Endothelial cell of umbilical vein (primary cell): ENCODE data around the gene TRIM37. TPM values are rescaled to one million over a fixed set of nuclear protein-coding genes. Genes with fewer than 3 reads are reported as not detected.

Experiments used
- BruUV-seq: library from RNA; stranded (reverse); fragments of 400-500 nt; replicated peaks from 2 replicates; lab custom pipeline; 2021; lab: Mats Ljungman, UMichigan
- CTCF ChIA-PET: fragments of 300-600, 350-600 bp; sonication (Branson Sonifier 250); formaldehyde crosslinking; loops from one replicate; lab custom pipeline; 2021; ENCODE audit warnings: antibody characterized with exemption, inconsistent platforms; lab: Charles Lee
- POLR2A ChIA-PET: fragments of 300-600, 350-600 bp; sonication (Branson Sonifier 250); formaldehyde crosslinking; loops from one replicate; lab custom pipeline; 2021; ENCODE audit warnings: antibody characterized with exemption, inconsistent platforms; lab: Charles Lee
- DNase-seq: peaks from one replicate; pipeline ENCODE4 v3.0.0-alpha.2; 2011; ENCODE audit warnings: low read depth, low spot score
- FAIRE-seq: peaks from 2 replicates; lab custom pipeline; 2011; peaks lifted over from hg19 to GRCh38; lab: Jason Lieb, UNC
- H2AFZ ChIP-seq: 2 replicates; pipeline ENCODE4 v1.6.0; 2012; ENCODE audit warnings: low read depth, low read length, control low read depth, inconsistent platforms
- H3K27ac ChIP-seq: 2 replicates; pipeline ENCODE4 v1.5.1; 2011; ENCODE audit warnings: low read depth, mild to moderate bottlenecking, control low read depth, low read length, moderate library complexity; ENCODE audit not compliant: insufficient read depth
- H3K27me3 ChIP-seq, 2 experiments: 2 replicates each; pipeline versions ENCODE4 v1.6.0 to v1.6.1; 2011; ENCODE audit warnings: low read length in 2 of 2, mixed read lengths in 1 of 2; ENCODE audit not compliant: control insufficient read depth in 2 of 2, insufficient read depth in 2 of 2
- H3K36me3 ChIP-seq, 2 experiments: 2 replicates in 1 of 2; 3 replicates in 1 of 2; pipeline ENCODE4 v1.5.1; 2011; ENCODE audit warnings: low read length in 2 of 2, mild to moderate bottlenecking in 1 of 2, moderate library complexity in 1 of 2; ENCODE audit not compliant: control insufficient read depth in 2 of 2, insufficient read depth in 2 of 2; ENCODE audit errors: extremely low read depth in 1 of 2
- H3K4me1 ChIP-seq: 3 replicates; pipeline ENCODE4 v1.5.1; 2011; ENCODE audit warnings: mild to moderate bottlenecking, low read length; ENCODE audit not compliant: control insufficient read depth, insufficient read depth; ENCODE audit errors: extremely low read depth
- H3K4me2 ChIP-seq: 2 replicates; pipeline ENCODE4 v1.6.1; 2011; ENCODE audit warnings: low read length, control low read depth, mixed read lengths; ENCODE audit not compliant: insufficient read depth
- H3K4me3 ChIP-seq, 3 experiments: fragments of 200-600 bp in 1 of 3; sonication (generic), shearing (Covaris generic) in 1 of 3; replicated peaks in 1 of 3; 2 replicates each; pipeline ENCODE4 v1.5.1; 2011 to 2016; ENCODE audit warnings: control low read depth in 3 of 3, low read length in 3 of 3, mild to moderate bottlenecking in 2 of 3, inconsistent platforms in 1 of 3, low read depth in 1 of 3, moderate library complexity in 1 of 3; ENCODE audit not compliant: insufficient read depth in 1 of 3
- H3K79me2 ChIP-seq: 2 replicates; pipeline ENCODE4 v1.6.0; 2012; ENCODE audit warnings: low read length, inconsistent platforms; ENCODE audit not compliant: control insufficient read depth, insufficient read depth
- H3K9ac ChIP-seq: replicated peaks from 2 replicates; pipeline ENCODE3; 2011; ENCODE audit warnings: low read length, control low read depth; ENCODE audit not compliant: insufficient read depth; ENCODE audit errors: extremely low read depth
- H3K9me1 ChIP-seq: replicated peaks from 3 replicates; pipeline ENCODE4 v1.6.0; 2011; ENCODE audit warnings: mild to moderate bottlenecking, low read length; ENCODE audit not compliant: control insufficient read depth, insufficient read depth; ENCODE audit errors: extremely low read depth
- H3K9me3 ChIP-seq: replicated peaks from 2 replicates; pipeline ENCODE4 v1.5.1; 2012; ENCODE audit warnings: low read length, inconsistent platforms; ENCODE audit not compliant: control insufficient read depth, insufficient read depth
- H4K20me1 ChIP-seq: replicated peaks from 2 replicates; pipeline ENCODE3; 2011; ENCODE audit warnings: mild to moderate bottlenecking, low read length; ENCODE audit not compliant: control insufficient read depth, insufficient read depth; ENCODE audit errors: extremely low read depth
- EZH2 ChIP-seq: IDR thresholded peaks from 2 replicates; pipeline ENCODE4 v1.6.1; 2012; ENCODE audit warnings: borderline replicate concordance, low read depth, mild to moderate bottlenecking, moderate library complexity, low read length, inconsistent platforms; ENCODE audit not compliant: severe bottlenecking
- FOS ChIP-seq: IDR thresholded peaks from 2 replicates; pipeline ENCODE4 v1.6.1; 2011; ENCODE audit warnings: mild to moderate bottlenecking, low read length, moderate library complexity, borderline replicate concordance; ENCODE audit not compliant: insufficient read depth
- GATA2 ChIP-seq: IDR thresholded peaks from 2 replicates; pipeline ENCODE4 v1.7.0; 2011; ENCODE audit warnings: low read depth, mild to moderate bottlenecking, moderate library complexity, mixed read lengths, low read length; ENCODE audit not compliant: insufficient read length, insufficient read depth
- JUN ChIP-seq: IDR thresholded peaks from 2 replicates; pipeline ENCODE4 v1.6.1; 2011; ENCODE audit warnings: borderline replicate concordance, low read depth; ENCODE audit not compliant: insufficient read length, insufficient read depth
- POLR2A ChIP-seq: IDR thresholded peaks from 2 replicates; pipeline ENCODE4 v1.6.1; 2012; ENCODE audit warnings: low read depth, mild to moderate bottlenecking, control low read depth, low read length
- POLR2AphosphoS5 ChIP-seq: IDR thresholded peaks from 2 replicates; pipeline ENCODE4 v1.6.1; 2012; ENCODE audit warnings: low read depth, mild to moderate bottlenecking, control low read depth, low read length, moderate library complexity; ENCODE audit not compliant: insufficient read depth
- dilution Hi-C: fragments of 300-500 bp; cut with MboI; formaldehyde crosslinking; loops from one replicate; pipeline ENCODE4 v1.15.0; 2019; ENCODE audit warnings: low sequenced_read_pairs; ENCODE audit not compliant: extremely low pct_ligation_motif_present
- intact Hi-C: fragments of 100-400 bp; cut with micrococcal nuclease; formaldehyde crosslinking; loops from one replicate; pipeline ENCODE4 v1.10.0; 2022
- polyA plus RNA-seq, 4 experiments: library from polyadenylated mRNA; depleted of rRNA in 3 of 4; stranded (reverse) in 3 of 4; unstranded in 1 of 4; fragments of >200 nt; gene quantifications; 2 replicates each; pipeline versions ENCODE4 v1.2.1 to v1.2.3, GENCODE V29; 2011 to 2012; ENCODE audit warnings: missing spikeins in 1 of 4
- total RNA-seq: library from RNA; stranded (reverse); gene quantifications from 2 replicates; pipeline ENCODE4 v1.2.3, GENCODE V29; 2021
- TF ChIP-seq, protein P1 (sequence below): IDR thresholded peaks from 2 replicates; pipeline ENCODE4 v1.6.1; 2011; ENCODE audit not compliant: insufficient read depth, insufficient read length

Gene TRIM37
- total and polyA plus RNA-seq, 2 donors (not counting 3 experiments of a cell fraction or from before 2014, with no cell fraction given): 18.8 to 41.9 TPM

DNA sequence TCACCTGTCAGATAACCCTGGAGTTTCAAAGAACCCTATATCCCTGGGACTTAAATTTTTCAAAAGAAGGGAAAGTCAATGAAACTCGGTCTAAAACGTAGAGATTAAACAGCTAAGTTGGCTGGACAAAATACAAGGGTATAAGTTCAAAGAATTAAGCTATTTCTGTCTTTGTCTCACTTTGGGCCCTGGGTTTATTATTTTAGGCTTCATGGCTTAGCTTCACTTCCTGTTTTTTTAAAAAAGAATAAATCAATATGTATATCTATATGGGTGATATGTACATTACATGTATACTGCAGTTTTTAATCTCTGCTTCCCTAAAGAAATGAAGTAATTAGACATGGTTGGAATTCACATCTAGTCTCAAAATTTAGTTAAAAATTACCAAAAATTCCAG, 132.3 kb downstream of the TRIM37 start:
- POLR2A ChIA-PET: no interaction called here
- H3K27me3 ChIP-seq: no peaks in the 10 kb centered on the region
- FAIRE-seq (no peak), DNase-seq (no peak)
- no peak overlapping the region for H3K9ac ChIP-seq
- no peaks in the 10 kb centered on the region for H4K20me1 ChIP-seq
- no peaks in the 10 kb centered on the region for H3K9me1 ChIP-seq
- intact Hi-C loops: no loop called here
- H3K4me3 ChIP-seq: no peak overlapping the region
- H3K9me3 ChIP-seq: no peaks in the 10 kb centered on the region
- H3K36me3 ChIP-seq: no peaks in the 10 kb centered on the region
- dilution Hi-C loops: no loop called here
- no peak overlapping the region for H3K27ac ChIP-seq
- H2AFZ ChIP-seq: no peak overlapping the region
- H3K4me1 ChIP-seq: no peaks in the 10 kb centered on the region
- CTCF ChIA-PET: interaction anchor here (0.9 to 1.3 kb wide), 3 partner anchors 8 to 263 kb away, joined by 3 to 4 read pairs (median 3); no protein-coding TSS in a partner anchor
- TF ChIP-seq JUN: no peak
- TF ChIP-seq GATA2: no peak
- TF ChIP-seq POLR2A: no peak
- TF ChIP-seq FOS: no peak
- no peak for TF ChIP-seq EZH2
- BruUV-seq: no TSS peak
- H3K79me2 ChIP-seq: no peaks in the 10 kb centered on the region
- H3K4me2 ChIP-seq: no peak overlapping the region

DNA sequence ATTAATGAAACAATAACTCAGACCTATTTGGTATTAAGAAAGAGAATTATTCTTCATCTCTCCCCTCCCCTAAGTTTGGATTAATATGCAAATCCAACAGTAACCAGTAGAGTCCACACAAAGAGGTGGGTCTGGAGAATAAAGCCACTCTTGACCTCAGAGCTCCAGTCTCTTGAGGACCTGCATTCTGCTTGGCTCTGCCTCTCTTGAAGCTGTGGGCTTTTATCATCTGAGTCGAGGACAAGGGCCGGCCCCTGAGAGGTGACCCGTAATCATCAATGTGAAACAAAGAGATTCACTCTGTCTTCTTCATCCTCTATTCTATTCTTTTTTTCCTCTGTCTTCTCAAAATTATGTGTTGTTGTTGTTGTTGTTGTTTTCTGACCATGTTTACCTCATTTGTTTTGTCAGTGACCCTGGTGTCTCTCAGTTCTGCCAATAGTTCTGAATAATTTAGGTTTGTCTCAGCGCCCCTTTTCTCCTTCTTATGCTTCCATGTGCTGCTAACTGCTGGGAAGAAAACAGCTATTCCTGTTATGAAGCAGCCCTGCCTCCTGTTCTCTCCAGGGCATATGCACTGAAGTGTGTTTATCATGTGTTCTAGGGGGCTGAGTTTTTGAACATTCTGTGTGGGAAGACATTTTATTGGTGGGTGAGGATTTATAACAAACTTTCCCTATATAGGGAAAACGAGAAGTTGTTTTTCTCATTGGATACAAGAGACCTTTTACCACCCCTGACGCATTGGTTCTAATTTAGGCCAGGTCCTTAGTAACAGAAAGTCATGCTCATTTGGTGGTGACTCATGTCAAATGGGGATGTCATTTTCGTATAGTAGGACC, 135.8 kb downstream of the TRIM37 start:
- Histone ChIP-seq H3K4me3 (no peak overlapping the region), H3K4me2 (no peak overlapping the region), H3K36me3 (no peaks in the 10 kb centered on the region), H3K9me1 (no peaks in the 10 kb centered on the region), H2AFZ (no peak overlapping the region), H3K4me1 (no peaks in the 10 kb centered on the region), H4K20me1 (no peaks in the 10 kb centered on the region), H3K27me3 (no peaks in the 10 kb centered on the region), H3K9me3 (no peaks in the 10 kb centered on the region), H3K27ac (no peak overlapping the region), H3K9ac (no peak overlapping the region), H3K79me2 (no peaks in the 10 kb centered on the region)
- FAIRE-seq (no peak), DNase-seq (no peak)
- no TSS peak for BruUV-seq
- CTCF ChIA-PET: interaction anchor here (0.8 to 1.4 kb wide), 2 partner anchors 9 to 19 kb away, joined by 3 read pairs; no protein-coding TSS in a partner anchor
- intact Hi-C loops (no loop called here), dilution Hi-C loops (no loop called here)
- no peak for TF ChIP-seq JUN
- TF ChIP-seq POLR2AphosphoS5: no peak
- TF ChIP-seq, protein P1, sequence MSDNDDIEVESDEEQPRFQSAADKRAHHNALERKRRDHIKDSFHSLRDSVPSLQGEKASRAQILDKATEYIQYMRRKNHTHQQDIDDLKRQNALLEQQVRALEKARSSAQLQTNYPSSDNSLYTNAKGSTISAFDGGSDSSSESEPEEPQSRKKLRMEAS: no peak
- POLR2A ChIA-PET: interaction anchor here (0.5 kb wide), 1 partner anchor 283 kb away, joined by 4 read pairs; no protein-coding TSS in a partner anchor
